ENCODE results near the gene DLG2. TPM values are rescaled to one million over a fixed set of nuclear protein-coding genes. Genes with fewer than 3 reads are reported as not detected.
A peak's percentile ranks its signal among the peaks of the same experiment; 100 is the strongest.

DLG2 gene
- total RNA-seq, 2 experiments from 2014 or later: 6.9 to 8.2 TPM

DNA sequence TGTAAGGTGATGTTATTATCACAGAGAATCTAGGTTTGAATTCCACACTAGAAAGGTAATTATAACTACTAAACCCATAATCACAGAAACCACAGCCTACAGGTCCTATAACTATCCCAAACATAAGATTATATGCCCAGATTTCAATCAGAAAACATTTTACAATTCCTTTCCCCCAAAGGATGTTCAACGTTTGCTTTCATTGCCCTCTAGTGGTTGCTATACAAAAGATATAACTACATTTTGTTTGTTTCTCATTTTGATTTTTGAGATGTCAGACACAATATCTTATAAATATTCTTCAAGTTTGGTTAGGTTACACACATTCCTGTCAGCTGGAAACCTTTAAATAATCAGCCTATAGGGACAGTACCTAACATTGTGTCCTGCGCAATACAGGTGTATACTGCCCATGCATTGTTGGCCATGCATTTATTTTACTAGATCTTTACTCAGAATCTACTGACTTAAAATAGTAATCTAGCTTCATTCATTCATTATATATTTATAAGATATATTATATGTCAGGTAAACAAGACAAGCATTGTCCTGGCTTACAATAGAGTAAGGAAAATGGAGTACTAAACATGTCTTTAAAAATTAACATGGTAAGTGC, 1810.5 kb downstream of the DLG2 start:
- Histone ChIP-seq H3K36me3 (ENCODE audit: insufficient read depth, low read length) (no peaks in the 10 kb centered on the region), H3K9me3 (ENCODE audit: low read length) (no peaks in the 10 kb centered on the region), H4K20me1 (ENCODE audit: insufficient read depth, low read length) (no peaks in the 10 kb centered on the region), H3K9me2 (ENCODE audit: insufficient read depth, low read length) (no peaks in the 10 kb centered on the region), H3K79me2 (ENCODE audit: insufficient read depth, low read depth, low read length) (no peaks in the 10 kb centered on the region), H3K4me2 (ENCODE audit: low read length) (no peak overlapping the region), H2AFZ (ENCODE audit: low read length) (no peak overlapping the region), H3K27ac (ENCODE audit: low read depth, low read length, poor library complexity, severe bottlenecking) (no peak overlapping the region), H3K4me3 (ENCODE audit: low read depth, low read length, poor library complexity, severe bottlenecking) (no peak overlapping the region), H3K4me1 (ENCODE audit: insufficient read depth, low read length, poor library complexity, severe bottlenecking) (no peaks in the 10 kb centered on the region)
- intact Hi-C loops (cut with micrococcal nuclease; ENCODE audit: unreplicated experiment): loop anchor here (5.0 to 10.0 kb wide), 4 partner anchors 524 to 1132 kb away; no protein-coding TSS in a partner anchor
- ChIA-PET POLR2A (no interaction called here), CTCF (ENCODE audit: unreplicated experiment) (no interaction called here)
- BruUV-seq (replicated peaks): no TSS peak
- peak; percentile 39 for DNase-seq (ENCODE audit: low spot score)
- TF ChIP-seq EZH2phosphoT487 (IDR thresholded peaks at IDR 0.05; ENCODE audit: borderline replicate concordance, low read depth, low read length): no peak
- TF ChIP-seq, protein P1, sequence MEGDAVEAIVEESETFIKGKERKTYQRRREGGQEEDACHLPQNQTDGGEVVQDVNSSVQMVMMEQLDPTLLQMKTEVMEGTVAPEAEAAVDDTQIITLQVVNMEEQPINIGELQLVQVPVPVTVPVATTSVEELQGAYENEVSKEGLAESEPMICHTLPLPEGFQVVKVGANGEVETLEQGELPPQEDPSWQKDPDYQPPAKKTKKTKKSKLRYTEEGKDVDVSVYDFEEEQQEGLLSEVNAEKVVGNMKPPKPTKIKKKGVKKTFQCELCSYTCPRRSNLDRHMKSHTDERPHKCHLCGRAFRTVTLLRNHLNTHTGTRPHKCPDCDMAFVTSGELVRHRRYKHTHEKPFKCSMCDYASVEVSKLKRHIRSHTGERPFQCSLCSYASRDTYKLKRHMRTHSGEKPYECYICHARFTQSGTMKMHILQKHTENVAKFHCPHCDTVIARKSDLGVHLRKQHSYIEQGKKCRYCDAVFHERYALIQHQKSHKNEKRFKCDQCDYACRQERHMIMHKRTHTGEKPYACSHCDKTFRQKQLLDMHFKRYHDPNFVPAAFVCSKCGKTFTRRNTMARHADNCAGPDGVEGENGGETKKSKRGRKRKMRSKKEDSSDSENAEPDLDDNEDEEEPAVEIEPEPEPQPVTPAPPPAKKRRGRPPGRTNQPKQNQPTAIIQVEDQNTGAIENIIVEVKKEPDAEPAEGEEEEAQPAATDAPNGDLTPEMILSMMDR (conservative IDR thresholded peaks at IDR 0.05; ENCODE audit: low read length): peak; percentile 85

DNA sequence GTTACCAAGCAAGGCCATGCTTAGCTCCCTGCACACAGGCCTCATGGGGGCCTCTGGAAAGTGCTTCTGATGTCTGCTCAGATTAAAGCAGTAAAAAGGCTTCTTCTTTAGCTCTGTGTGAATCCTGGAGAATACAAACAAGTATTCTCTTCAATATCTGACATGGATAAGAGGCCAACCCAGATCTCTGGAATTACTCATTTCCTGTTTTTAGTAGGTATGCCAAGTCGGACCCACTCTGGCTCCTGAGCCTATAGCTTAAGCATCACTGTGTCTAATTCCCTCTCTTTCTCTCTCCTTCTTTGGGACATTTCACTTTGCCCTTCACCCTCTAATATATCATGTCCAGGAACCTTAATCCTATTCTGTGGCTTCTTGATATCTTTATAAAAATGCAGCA, 1811.4 kb downstream of the DLG2 start:
- Histone ChIP-seq H2AFZ (ENCODE audit: low read length) (no peak overlapping the region), H3K9me3 (ENCODE audit: low read length) (no peaks in the 10 kb centered on the region), H3K27ac (ENCODE audit: low read depth, low read length, poor library complexity, severe bottlenecking) (no peak overlapping the region), H3K36me3 (ENCODE audit: insufficient read depth, low read length) (no peaks in the 10 kb centered on the region), H3K4me2 (ENCODE audit: low read length) (no peak overlapping the region), H3K4me3 (ENCODE audit: low read depth, low read length, poor library complexity, severe bottlenecking) (no peak overlapping the region), H4K20me1 (ENCODE audit: insufficient read depth, low read length) (no peaks in the 10 kb centered on the region), H3K4me1 (ENCODE audit: insufficient read depth, low read length, poor library complexity, severe bottlenecking) (no peaks in the 10 kb centered on the region), H3K9me2 (ENCODE audit: insufficient read depth, low read length) (no peaks in the 10 kb centered on the region), H3K79me2 (ENCODE audit: insufficient read depth, low read depth, low read length) (no peaks in the 10 kb centered on the region)
- POLR2A ChIA-PET: interaction anchor here (0.5 kb wide), 1 partner anchor 113 kb away, joined by 5 read pairs; no protein-coding TSS in a partner anchor
- DNase-seq (ENCODE audit: low spot score): no peak
- intact Hi-C loops (cut with micrococcal nuclease; ENCODE audit: unreplicated experiment): loop anchor here (5.0 to 10.0 kb wide), 4 partner anchors 523 to 1131 kb away; no protein-coding TSS in a partner anchor
- CTCF ChIA-PET (ENCODE audit: unreplicated experiment): interaction anchor here (0.6 kb wide), 1 partner anchor 1105 kb away, joined by 3 read pairs; no protein-coding TSS in a partner anchor
- no peak for TF ChIP-seq EZH2phosphoT487 (IDR thresholded peaks at IDR 0.05; ENCODE audit: borderline replicate concordance, low read depth, low read length)
- no TSS peak for BruUV-seq (replicated peaks)

DNA sequence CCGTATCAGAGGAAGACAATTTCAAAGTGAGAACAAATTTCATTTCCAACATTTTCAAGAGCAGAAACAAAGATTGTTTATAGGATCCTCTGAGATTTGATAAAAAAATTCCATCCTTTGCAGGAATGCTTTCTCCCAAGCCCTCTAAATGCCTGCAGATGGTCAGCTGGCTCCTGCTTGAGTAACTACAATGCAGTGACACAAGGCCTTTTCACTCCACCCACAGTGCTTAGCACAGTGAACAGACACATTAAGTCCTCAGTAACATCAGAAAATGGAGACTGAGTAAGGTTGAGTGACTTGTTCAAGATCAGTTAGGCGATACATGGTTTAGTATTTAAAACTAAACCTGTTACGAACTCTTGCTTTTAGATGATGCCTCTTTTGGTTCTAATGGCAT, 1813.8 kb downstream of the DLG2 start:
- no peak overlapping the region for H3K27ac ChIP-seq (ENCODE audit: low read depth, low read length, poor library complexity, severe bottlenecking)
- no peak overlapping the region for H2AFZ ChIP-seq (ENCODE audit: low read length)
- CTCF ChIA-PET (ENCODE audit: unreplicated experiment): no interaction called here
- BruUV-seq (replicated peaks): no TSS peak
- intact Hi-C loops (cut with micrococcal nuclease; ENCODE audit: unreplicated experiment): loop anchor here (10.0 kb wide), 3 partner anchors 568 to 1128 kb away; no protein-coding TSS in a partner anchor
- no peak for DNase-seq (ENCODE audit: low spot score)
- no peaks in the 10 kb centered on the region for H3K4me1 ChIP-seq (ENCODE audit: insufficient read depth, low read length, poor library complexity, severe bottlenecking)
- TF ChIP-seq EZH2phosphoT487 (IDR thresholded peaks at IDR 0.05; ENCODE audit: borderline replicate concordance, low read depth, low read length): no peak
- TF ChIP-seq, protein P1 (conservative IDR thresholded peaks at IDR 0.05; ENCODE audit: low read length): no peak
- no peaks in the 10 kb centered on the region for H3K9me3 ChIP-seq (ENCODE audit: low read length)
- H3K4me2 ChIP-seq (ENCODE audit: low read length): no peak overlapping the region
- H3K79me2 ChIP-seq (ENCODE audit: insufficient read depth, low read depth, low read length): no peaks in the 10 kb centered on the region
- H3K36me3 ChIP-seq (ENCODE audit: insufficient read depth, low read length): no peaks in the 10 kb centered on the region
- H4K20me1 ChIP-seq (ENCODE audit: insufficient read depth, low read length): no peaks in the 10 kb centered on the region
- POLR2A ChIA-PET: no interaction called here
- no peak overlapping the region for H3K4me3 ChIP-seq (ENCODE audit: low read depth, low read length, poor library complexity, severe bottlenecking)
- no peaks in the 10 kb centered on the region for H3K9me2 ChIP-seq (ENCODE audit: insufficient read depth, low read length)
